Chondrocyte (in vitro differentiated cells): ENCODE measurements around the gene ADAT3. TPM values are rescaled to one million over a fixed set of nuclear protein-coding genes. Genes with fewer than 3 reads are reported as not detected.

Experiments used
- DNase-seq: peaks from one replicate; pipeline ENCODE4 v3.0.0; 2021; ENCODE audit warnings: mixed read lengths, low spot score
- H3K27ac Mint-ChIP-seq: one replicate; pipeline ENCODE4 v1.8.0; 2021; ENCODE audit warnings: mild to moderate bottlenecking, moderate library complexity, mixed read lengths; ENCODE audit not compliant: unreplicated experiment
- H3K27me3 Mint-ChIP-seq: 2 replicates; pipeline ENCODE4 v1.8.0; 2021; ENCODE audit warnings: low read depth, mixed read lengths
- H3K36me3 Mint-ChIP-seq: 2 replicates; pipeline ENCODE4 v1.8.0; 2021; ENCODE audit warnings: low read depth, mixed read lengths
- H3K4me1 Mint-ChIP-seq: 2 replicates; pipeline ENCODE4 v1.8.0; 2021; ENCODE audit warnings: low read depth, mild to moderate bottlenecking, mixed read lengths
- H3K4me3 Mint-ChIP-seq: one replicate; pipeline ENCODE4 v1.8.0; 2021; ENCODE audit warnings: mild to moderate bottlenecking, moderate library complexity, mixed read lengths; ENCODE audit not compliant: unreplicated experiment
- H3K9me3 Mint-ChIP-seq: 2 replicates; pipeline ENCODE4 v1.8.0; 2021; ENCODE audit warnings: low read depth, mixed read lengths
- total RNA-seq: library from RNA; stranded (reverse); gene quantifications from 3 replicates; pipeline ENCODE4 v1.2.1, GENCODE V29; 2021
- TF ChIP-seq, protein P1 (sequence below): fragments of 200-600 bp; sonication (generic); IDR thresholded peaks from 2 replicates; pipeline ENCODE4 v1.5.0; 2021; ENCODE audit warnings: antibody characterized with exemption, mild to moderate bottlenecking, moderate library complexity

Gene ADAT3
- total RNA-seq, 1 donor from 2014 or later: 3.6 TPM

DNA sequence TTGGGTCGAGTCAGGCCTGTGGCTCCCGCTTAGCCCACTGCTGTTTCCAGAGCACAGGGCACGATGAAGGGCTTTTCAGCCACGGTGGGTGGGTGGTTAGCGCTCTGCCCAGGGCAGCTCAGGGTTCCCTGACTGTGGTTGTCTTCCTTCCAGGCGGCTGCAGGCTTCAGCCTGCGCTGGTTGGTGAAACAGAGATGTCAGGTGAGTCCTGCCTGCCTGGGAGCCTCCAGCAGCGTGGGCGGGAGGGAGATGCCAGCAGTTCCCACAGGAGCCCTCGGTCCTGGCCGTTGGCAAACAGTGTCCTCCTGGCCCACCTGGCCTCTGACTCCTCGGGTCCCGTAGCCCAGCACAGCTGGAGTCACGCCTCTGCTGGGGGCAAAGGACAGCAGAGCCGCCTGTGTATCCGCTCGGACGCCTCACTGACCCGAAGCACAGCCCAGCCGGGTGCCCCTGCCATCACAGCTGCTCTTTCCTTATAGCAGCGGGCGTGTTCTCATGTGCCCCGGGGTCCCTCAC, 9.7 kb downstream of the ADAT3 start:
- TF ChIP-seq, protein P1, sequence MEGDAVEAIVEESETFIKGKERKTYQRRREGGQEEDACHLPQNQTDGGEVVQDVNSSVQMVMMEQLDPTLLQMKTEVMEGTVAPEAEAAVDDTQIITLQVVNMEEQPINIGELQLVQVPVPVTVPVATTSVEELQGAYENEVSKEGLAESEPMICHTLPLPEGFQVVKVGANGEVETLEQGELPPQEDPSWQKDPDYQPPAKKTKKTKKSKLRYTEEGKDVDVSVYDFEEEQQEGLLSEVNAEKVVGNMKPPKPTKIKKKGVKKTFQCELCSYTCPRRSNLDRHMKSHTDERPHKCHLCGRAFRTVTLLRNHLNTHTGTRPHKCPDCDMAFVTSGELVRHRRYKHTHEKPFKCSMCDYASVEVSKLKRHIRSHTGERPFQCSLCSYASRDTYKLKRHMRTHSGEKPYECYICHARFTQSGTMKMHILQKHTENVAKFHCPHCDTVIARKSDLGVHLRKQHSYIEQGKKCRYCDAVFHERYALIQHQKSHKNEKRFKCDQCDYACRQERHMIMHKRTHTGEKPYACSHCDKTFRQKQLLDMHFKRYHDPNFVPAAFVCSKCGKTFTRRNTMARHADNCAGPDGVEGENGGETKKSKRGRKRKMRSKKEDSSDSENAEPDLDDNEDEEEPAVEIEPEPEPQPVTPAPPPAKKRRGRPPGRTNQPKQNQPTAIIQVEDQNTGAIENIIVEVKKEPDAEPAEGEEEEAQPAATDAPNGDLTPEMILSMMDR: no peak
- Mint-ChIP-seq H3K27me3 (no peaks in the 10 kb centered on the region), H3K36me3 (peaks cover 4% of the 10 kb centered on the region), H3K27ac (no peak overlapping the region), H3K4me1 (peaks cover 5% of the 10 kb centered on the region), H3K9me3 (no peaks in the 10 kb centered on the region), H3K4me3 (no peak overlapping the region)
- no peak for DNase-seq

DNA sequence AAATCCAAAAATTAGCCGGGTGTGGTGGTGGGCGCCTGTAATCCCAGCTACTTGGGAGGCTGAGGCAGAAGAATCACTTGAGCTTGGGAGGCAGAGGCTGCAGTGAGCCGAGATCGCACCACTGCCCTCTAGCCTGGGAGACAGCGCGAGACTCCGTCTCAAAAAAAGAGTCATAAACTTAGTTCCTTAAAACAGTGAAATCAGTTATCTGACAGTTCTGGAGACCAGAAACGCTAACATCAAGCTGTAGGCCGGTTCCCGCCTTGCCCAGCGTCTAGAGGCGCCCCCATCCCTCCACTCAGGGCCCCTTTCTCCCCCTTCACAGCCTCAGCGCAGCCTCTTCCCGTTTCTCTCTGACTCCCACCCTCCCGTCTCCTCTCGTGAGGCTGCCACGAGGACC, 11.9 kb downstream of the ADAT3 start:
- TF ChIP-seq, protein P1: no peak
- H3K27ac Mint-ChIP-seq: no peak overlapping the region

DNA sequence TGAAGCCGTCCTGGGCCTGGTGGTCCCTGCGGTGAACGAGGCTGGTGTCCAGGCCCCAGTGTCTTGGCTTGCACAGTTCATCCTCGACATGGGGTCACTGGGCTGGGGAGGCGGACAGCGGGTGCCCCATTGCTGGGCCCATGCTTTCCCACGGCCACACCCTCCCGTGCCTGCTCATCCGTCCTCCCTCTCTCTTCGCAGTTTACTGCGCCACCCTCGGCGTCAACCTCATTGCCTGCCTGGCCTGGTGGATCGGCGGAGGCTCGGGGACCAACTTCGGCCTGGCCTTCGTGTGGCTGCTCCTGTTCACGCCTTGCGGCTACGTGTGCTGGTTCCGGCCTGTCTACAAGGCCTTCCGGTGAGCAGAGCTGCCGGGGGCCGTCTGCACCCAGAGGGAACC, 12.7 kb downstream of the ADAT3 start:
- TF ChIP-seq, protein P1: no peak
- no peak overlapping the region for H3K27ac Mint-ChIP-seq
- H3K4me3 Mint-ChIP-seq: no peak overlapping the region
- no peaks in the 10 kb centered on the region for H3K9me3 Mint-ChIP-seq
- H3K36me3 Mint-ChIP-seq: peaks cover 8% of the 10 kb centered on the region
- no peaks in the 10 kb centered on the region for H3K4me1 Mint-ChIP-seq
- peak; percentile 91 for DNase-seq
- H3K27me3 Mint-ChIP-seq: no peaks in the 10 kb centered on the region

More for the DNA sequence above, 11.9 kb downstream of the ADAT3 start:
- Mint-ChIP-seq H3K36me3 (peaks cover 7% of the 10 kb centered on the region), H3K4me1 (no peaks in the 10 kb centered on the region), H3K9me3 (no peaks in the 10 kb centered on the region), H3K27me3 (no peaks in the 10 kb centered on the region), H3K4me3 (no peak overlapping the region)
- DNase-seq: no peak

DNA sequence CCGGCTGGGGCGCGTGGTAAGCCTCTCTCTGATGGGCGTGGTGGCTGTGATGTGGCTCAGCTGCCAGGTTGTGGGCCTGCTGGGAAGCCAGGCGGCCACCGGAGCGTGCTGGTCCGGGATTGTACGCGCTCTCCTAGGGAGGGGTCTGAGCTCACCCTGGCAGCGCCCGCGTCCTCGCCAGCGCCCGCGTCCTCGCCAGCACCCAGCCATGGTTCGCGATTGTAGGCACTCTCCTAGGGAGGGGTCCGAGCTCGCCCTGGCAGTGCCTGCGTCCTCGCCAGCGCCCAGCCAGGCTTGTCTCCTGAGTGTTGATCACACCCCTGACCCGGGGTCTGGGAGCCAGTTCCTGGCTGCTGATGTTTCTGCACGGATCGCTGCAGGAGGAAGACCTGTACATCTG, 13.8 kb downstream of the ADAT3 start:
- Mint-ChIP-seq H3K27me3 (no peaks in the 10 kb centered on the region), H3K27ac (no peak overlapping the region), H3K4me3 (no peak overlapping the region), H3K9me3 (no peaks in the 10 kb centered on the region), H3K4me1 (no peaks in the 10 kb centered on the region), H3K36me3 (peaks cover 10% of the 10 kb centered on the region)
- no peak for DNase-seq
- TF ChIP-seq, protein P1: no peak

DNA sequence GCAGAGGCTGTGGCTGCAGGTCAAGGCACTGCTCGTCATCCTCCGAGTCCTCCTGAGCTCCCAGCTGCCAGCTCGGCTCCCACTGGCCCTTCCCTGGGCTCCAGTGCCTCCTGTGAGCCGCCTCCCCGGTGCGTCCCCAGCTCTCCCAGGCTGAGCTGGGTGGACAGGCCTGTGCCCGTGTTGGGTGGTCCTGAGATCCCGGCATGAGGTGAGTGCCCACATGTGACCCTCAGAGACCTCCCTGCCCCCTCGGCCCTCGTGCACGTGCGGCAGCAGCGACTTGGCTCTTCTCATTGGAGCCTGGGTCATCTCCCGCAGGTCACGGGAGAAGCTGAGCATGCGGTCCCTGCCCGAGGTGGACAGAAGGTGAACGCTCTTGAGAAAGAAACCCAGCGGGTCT, 15.4 kb downstream of the ADAT3 start:
- peaks cover 14% of the 10 kb centered on the region for H3K36me3 Mint-ChIP-seq
- no peaks in the 10 kb centered on the region for H3K9me3 Mint-ChIP-seq
- H3K27me3 Mint-ChIP-seq: no peaks in the 10 kb centered on the region
- H3K4me1 Mint-ChIP-seq: no peaks in the 10 kb centered on the region
- no peak overlapping the region for H3K27ac Mint-ChIP-seq
- no peak for DNase-seq
- no peak overlapping the region for H3K4me3 Mint-ChIP-seq
- TF ChIP-seq, protein P1: no peak
